HepG2 (cell line): ENCODE measurements around the gene RASAL3.

ENCODE experiments used
- FOXK1 ChIP-seq: sonication (generic); formaldehyde crosslinking; IDR thresholded peaks from 2 replicates; pipeline ENCODE4 v1.4.0; 2020; ENCODE audit warnings: low read depth, missing genetic modification reagents, borderline replicate concordance
- HOXA7 ChIP-seq: sonication (generic); formaldehyde crosslinking; IDR thresholded peaks from 2 replicates; pipeline ENCODE4 v1.8.1; 2022; ENCODE audit warnings: mild to moderate bottlenecking, missing genetic modification reagents, moderate library complexity
- NR2C2 ChIP-seq: sonication (generic); formaldehyde crosslinking; IDR thresholded peaks from 2 replicates; pipeline ENCODE4 v1.4.0; 2020; ENCODE audit warnings: missing genetic modification reagents, mild to moderate bottlenecking, moderate library complexity, borderline replicate concordance
- RORA ChIP-seq: sonication (generic); formaldehyde crosslinking; IDR thresholded peaks from 2 replicates; pipeline ENCODE4 v1.5.0; 2020; ENCODE audit warnings: mild to moderate bottlenecking, missing genetic modification reagents, moderate library complexity
- TBX2 ChIP-seq: sonication (generic); formaldehyde crosslinking; IDR thresholded peaks from 2 replicates; pipeline ENCODE4 v1.5.0; 2020; ENCODE audit warnings: missing genetic modification reagents, mild to moderate bottlenecking, borderline replicate concordance
- YY1 ChIP-seq: IDR thresholded peaks from 2 replicates; pipeline ENCODE4 v1.6.1; 2011; ENCODE audit warnings: low read length, low read depth, moderate library complexity, mild to moderate bottlenecking; ENCODE audit not compliant: insufficient read depth, insufficient replicate concordance
- ZNF180 ChIP-seq: sonication (generic); formaldehyde crosslinking; IDR thresholded peaks from 2 replicates; pipeline ENCODE4 v1.4.0; 2020; ENCODE audit warnings: low read depth, missing genetic modification reagents, borderline replicate concordance
- TF ChIP-seq, protein P1 (sequence below): sonication (generic); formaldehyde crosslinking; IDR thresholded peaks from 2 replicates; pipeline ENCODE4 v1.5.0; 2020; ENCODE audit warnings: mild to moderate bottlenecking, missing genetic modification reagents, moderate library complexity
- TF ChIP-seq, protein P2 (sequence below): sonication (generic); formaldehyde crosslinking; IDR thresholded peaks from 2 replicates; pipeline ENCODE4 v1.8.1; 2023; ENCODE audit warnings: mild to moderate bottlenecking, missing genetic modification reagents
- TF ChIP-seq, protein P3 (sequence below): sonication (generic); formaldehyde crosslinking; IDR thresholded peaks from 2 replicates; pipeline ENCODE4 v1.4.0; 2020; ENCODE audit warnings: mild to moderate bottlenecking, missing genetic modification reagents
- TF ChIP-seq, protein P4 (sequence below): sonication (generic); formaldehyde crosslinking; IDR thresholded peaks from 2 replicates; pipeline ENCODE4 v1.4.0; 2020; ENCODE audit warnings: missing genetic modification reagents, borderline replicate concordance

DNA sequence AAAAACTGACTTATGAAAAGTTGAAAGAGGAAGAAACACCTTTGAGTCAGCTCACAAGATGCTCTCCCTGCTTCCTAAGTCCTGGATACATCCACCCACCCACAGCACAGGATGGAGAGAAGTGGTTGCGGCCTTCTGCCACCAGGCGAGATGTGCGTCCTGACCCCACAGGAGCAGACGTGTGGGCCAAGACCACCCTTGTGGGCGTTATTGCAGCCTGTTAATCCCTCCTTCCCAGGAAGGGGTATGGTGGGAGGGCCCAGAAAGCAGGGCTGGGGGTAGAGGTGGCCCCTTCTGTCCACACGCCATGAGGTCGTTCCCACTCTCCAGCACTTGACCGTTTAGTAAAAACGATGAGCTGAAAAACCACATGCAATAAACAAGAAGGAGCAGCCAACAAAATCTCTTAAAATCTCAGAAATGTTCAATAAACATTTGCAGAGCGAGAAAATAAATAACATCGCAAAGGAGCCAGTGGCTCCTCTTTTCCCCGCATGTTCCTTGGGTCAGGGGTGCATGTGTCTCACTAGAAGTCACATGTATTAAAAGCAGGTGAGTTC, 43.1 kb downstream of the RASAL3 start:
- TF ChIP-seq, protein P1, sequence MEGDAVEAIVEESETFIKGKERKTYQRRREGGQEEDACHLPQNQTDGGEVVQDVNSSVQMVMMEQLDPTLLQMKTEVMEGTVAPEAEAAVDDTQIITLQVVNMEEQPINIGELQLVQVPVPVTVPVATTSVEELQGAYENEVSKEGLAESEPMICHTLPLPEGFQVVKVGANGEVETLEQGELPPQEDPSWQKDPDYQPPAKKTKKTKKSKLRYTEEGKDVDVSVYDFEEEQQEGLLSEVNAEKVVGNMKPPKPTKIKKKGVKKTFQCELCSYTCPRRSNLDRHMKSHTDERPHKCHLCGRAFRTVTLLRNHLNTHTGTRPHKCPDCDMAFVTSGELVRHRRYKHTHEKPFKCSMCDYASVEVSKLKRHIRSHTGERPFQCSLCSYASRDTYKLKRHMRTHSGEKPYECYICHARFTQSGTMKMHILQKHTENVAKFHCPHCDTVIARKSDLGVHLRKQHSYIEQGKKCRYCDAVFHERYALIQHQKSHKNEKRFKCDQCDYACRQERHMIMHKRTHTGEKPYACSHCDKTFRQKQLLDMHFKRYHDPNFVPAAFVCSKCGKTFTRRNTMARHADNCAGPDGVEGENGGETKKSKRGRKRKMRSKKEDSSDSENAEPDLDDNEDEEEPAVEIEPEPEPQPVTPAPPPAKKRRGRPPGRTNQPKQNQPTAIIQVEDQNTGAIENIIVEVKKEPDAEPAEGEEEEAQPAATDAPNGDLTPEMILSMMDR (CRISPR knock-in tag): no peak
- TF ChIP-seq ZNF180 (CRISPR knock-in tag): no peak
- TF ChIP-seq, protein P2, sequence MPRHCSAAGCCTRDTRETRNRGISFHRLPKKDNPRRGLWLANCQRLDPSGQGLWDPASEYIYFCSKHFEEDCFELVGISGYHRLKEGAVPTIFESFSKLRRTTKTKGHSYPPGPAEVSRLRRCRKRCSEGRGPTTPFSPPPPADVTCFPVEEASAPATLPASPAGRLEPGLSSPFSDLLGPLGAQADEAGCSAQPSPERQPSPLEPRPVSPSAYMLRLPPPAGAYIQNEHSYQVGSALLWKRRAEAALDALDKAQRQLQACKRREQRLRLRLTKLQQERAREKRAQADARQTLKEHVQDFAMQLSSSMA (CRISPR knock-in tag): no peak
- no peak for TF ChIP-seq NR2C2 (CRISPR knock-in tag)
- TF ChIP-seq, protein P3, sequence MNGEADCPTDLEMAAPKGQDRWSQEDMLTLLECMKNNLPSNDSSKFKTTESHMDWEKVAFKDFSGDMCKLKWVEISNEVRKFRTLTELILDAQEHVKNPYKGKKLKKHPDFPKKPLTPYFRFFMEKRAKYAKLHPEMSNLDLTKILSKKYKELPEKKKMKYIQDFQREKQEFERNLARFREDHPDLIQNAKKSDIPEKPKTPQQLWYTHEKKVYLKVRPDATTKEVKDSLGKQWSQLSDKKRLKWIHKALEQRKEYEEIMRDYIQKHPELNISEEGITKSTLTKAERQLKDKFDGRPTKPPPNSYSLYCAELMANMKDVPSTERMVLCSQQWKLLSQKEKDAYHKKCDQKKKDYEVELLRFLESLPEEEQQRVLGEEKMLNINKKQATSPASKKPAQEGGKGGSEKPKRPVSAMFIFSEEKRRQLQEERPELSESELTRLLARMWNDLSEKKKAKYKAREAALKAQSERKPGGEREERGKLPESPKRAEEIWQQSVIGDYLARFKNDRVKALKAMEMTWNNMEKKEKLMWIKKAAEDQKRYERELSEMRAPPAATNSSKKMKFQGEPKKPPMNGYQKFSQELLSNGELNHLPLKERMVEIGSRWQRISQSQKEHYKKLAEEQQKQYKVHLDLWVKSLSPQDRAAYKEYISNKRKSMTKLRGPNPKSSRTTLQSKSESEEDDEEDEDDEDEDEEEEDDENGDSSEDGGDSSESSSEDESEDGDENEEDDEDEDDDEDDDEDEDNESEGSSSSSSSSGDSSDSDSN (CRISPR knock-in tag): no peak
- TF ChIP-seq, protein P4, sequence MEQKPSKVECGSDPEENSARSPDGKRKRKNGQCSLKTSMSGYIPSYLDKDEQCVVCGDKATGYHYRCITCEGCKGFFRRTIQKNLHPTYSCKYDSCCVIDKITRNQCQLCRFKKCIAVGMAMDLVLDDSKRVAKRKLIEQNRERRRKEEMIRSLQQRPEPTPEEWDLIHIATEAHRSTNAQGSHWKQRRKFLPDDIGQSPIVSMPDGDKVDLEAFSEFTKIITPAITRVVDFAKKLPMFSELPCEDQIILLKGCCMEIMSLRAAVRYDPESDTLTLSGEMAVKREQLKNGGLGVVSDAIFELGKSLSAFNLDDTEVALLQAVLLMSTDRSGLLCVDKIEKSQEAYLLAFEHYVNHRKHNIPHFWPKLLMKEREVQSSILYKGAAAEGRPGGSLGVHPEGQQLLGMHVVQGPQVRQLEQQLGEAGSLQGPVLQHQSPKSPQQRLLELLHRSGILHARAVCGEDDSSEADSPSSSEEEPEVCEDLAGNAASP (CRISPR knock-in tag): no peak
- no peak for TF ChIP-seq YY1
- no peak for TF ChIP-seq TBX2 (CRISPR knock-in tag)
- TF ChIP-seq HOXA7 (CRISPR knock-in tag): no peak
- TF ChIP-seq RORA (CRISPR knock-in tag): no peak
- TF ChIP-seq FOXK1: no peak
